GM18499 (cell line): Measurements from ENCODE around the gene TRAF3IP1.
"Not testable (repeated sequence)": the region's sequence is repeated elsewhere in the genome, so short reads cannot be mapped to it uniquely, and the experiment has no call there.

Source experiments
- ATAC-seq: cut with Tn5 transposase; IDR thresholded peaks from one replicate; pipeline ENCODE4 v1.9.1; 2021; ENCODE audit warnings: moderate number of reproducible peaks; ENCODE audit not compliant: insufficient read depth, unreplicated experiment

TRAF3IP1 gene

GRCh38 chr2:238404406-238405216 is 84.3 kb downstream of the TRAF3IP1 start:
- no peak for ATAC-seq

GRCh38 chr2:238405217-238405555 is 84.9 kb downstream of the TRAF3IP1 start:
- ATAC-seq = not testable (repeated sequence)

DNA sequence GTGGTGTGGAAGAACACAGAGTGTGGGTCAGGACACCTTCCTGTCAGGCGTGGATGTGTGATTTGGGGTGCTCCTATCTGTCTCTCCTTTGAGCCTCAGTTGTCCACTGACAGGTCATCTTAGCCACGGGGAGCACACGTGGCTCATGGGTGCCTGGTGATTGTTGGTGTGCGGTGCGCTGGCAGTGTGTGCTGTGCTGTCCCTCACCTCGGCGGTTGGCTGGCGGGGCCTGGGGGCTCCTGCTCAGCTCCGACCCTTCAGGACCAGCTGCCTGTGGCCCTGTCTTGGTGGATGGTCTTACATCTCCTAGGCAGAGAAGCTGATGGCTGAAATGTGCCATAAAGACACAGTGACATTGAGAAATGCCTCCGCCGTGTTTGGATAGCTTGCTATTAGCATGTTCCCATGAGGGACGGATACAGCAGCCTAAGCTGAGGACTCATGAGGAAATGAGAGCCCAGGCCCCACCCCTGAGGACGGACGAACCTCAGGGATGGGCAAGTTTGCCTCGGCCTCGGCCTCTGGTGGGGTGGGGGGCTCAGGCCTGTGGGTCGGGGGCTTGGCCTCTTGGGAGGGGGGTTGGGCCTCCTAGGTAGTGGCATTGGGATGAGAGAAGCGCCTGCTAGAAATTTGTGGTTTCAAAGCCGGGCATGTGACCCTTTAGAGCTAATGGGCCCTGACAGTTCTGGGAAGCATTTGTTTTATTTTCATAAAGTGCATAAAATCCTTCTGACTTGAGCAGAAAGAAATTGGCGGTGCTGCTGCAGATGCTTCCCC is 86.1 kb downstream of the TRAF3IP1 start:
- no peak for ATAC-seq

- no peak for ATAC-seq
Observed at GRCh38 chr2:238406998-238407285, 86.6 kb downstream of the TRAF3IP1 start.

GRCh38 chr2:238407566-238407965 is 87.2 kb downstream of the TRAF3IP1 start:
- ATAC-seq = no peak

DNA sequence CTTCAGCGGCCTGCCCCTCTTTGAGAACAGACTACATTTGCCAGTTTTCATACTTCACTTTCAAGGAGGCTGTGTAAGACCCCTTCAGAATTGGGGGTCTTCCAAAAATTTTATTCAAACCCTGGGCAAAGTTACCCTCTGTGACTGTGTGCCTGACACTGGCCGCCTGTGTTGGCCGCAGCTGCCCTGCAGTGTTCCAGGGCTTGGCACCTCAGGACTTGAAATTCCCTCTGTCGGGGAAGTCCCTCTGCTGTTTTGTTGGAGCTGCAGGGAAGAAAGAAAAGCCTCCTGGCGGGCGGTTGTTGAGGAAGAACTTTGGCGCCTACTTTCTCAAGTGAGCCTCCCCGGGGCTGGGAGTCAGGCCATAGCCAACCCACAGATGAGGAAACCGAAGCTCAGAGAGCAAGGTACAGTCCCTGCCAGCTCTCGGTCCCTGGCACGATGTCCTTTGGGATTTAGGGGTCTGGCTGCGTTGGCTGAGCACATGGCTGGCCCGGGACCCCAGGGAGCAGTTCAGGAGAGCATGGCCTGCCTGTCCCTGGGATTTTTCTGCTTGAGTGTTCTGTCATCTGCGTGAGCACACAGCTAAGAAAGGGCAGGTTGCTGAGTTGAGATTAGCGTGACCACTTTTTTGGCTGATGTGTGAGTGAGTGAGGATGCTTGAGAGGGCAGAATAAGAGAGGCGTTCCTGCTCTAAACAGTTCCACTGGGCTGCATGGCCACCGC is 88.5 kb downstream of the TRAF3IP1 start:
- ATAC-seq = no peak

GRCh38 chr2:238409341-238410199 is 89.3 kb downstream of the TRAF3IP1 start:
- no peak for ATAC-seq

- ATAC-seq = no peak
Observed at GRCh38 chr2:238412067-238412767, 91.9 kb downstream of the TRAF3IP1 start.

GRCh38 chr2:238413368-238413767 is 93.0 kb downstream of the TRAF3IP1 start:
- ATAC-seq = no peak

DNA sequence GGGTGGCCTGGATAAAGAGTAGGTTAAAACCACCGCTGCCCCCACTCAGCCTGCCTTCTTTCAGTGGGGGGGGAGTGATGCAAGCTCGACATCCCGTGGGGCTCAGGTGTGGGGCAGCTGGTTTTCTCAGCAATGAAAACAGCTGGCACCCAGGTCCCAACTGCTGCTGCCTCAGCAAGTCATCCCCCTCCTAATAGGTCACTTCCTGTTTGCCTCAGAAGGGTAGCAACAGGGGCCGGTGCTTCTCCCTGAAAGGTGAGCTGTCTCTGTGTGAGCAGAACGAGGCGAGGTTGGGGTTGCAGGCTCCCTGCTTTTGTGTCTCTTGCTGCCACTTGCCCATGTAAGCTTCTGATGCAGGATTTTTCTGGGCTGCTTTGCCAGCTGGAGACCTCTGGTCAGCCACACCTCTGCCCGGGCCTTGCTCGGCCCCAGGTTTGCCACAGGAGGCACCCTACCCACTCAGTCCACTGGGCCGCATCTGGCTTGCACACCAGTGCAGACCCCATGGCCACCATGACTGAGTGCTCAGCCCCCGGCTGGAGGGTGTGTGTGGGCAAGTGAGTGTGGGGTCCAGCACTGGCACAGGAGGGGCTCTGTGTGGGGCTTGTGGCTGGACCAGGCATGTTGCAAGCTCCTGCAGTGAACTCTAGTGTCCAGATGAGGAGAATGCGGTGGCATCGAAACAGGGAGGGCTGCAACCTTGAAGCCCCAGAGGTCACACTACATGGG is 94.9 kb downstream of the TRAF3IP1 start:
- ATAC-seq = no peak

GRCh38 chr2:238415893-238416292 is 95.6 kb downstream of the TRAF3IP1 start:
- no peak for ATAC-seq

GRCh38 chr2:238418196-238418998 is 98.1 kb downstream of the TRAF3IP1 start:
- ATAC-seq = no peak

DNA sequence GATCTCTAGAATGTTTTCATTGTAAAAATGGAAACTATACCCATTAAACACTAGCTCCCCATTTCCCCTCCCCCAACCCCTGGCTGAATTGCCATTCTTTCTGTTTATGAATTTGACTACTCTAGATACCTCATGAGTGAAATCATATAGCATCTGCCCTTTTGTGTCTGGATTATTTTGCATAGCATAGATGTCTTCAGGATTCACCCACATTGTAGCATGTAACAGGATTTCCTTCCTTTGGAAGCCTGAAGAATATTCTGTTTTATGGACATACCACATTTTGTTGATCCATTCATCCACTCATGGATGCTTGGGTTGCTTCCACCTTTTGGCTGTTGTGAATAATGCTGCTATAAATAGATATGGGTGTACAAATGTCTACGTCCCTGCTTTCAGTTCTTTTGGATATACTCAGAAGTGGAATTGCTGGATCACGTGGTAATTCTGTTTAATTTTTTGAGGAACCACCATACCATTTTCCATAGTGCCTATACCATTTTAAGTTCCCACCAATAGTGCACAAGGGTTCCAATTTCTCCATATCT is 98.8 kb downstream of the TRAF3IP1 start:
- no peak for ATAC-seq

DNA sequence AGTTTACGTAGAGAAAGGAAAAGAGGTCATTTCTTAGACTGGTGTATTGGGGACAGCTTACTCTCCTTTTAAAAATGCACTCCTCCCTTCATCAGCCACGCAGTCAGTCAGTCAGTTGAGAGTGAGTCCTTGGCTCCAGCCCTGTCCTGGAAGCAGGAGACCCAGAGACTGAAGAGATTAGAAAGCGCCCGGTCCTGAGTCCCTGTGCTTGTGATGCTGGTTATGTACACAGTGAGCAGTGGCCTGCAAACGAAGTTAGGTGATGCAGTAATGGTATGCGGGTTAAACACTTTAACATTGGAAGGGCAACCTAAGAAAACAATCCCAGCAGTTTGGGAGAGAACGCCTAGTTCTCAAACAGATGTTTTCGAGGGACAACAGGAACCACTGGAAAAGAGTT is 100.1 kb downstream of the TRAF3IP1 start:
- ATAC-seq = no peak

DNA sequence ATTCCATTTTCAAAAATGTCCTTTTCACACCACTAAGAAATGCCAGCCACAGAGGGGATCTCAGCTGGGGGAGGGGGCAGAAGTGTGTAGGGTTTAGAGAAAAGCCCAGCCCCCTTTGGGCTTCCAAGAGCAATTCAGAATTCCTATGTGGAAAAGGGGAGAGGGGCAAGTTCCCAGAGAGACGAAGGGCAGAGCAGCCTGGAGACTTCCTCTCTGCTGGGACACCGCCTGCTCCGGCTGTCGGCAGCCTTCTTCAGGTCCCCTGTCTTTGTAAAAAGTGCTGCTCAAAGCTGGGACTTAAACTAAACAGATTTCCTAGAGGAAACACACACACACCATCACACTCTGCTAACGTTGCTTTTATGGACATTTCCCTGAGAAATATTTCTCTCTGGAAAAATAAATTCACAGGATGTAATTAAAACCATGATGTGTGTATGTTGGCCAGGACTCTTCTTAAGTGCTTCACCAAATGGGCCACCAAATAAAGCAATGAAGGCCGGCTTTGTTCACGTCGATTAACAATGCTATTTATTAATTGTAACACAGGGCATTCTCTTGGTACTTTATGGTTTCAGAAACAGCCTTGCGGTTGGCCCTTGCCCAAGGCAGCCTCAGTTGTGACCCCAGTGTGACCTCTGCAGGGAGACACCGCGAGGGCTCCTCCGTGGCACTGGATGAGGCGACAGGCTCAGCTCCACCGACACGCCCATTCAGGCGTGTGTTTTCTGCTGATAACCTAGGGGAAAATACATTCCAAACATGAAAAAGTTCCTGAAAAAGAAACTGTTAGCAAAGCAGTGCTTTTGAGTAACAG is 100.8 kb downstream of the TRAF3IP1 start:
- ATAC-seq = no peak

DNA sequence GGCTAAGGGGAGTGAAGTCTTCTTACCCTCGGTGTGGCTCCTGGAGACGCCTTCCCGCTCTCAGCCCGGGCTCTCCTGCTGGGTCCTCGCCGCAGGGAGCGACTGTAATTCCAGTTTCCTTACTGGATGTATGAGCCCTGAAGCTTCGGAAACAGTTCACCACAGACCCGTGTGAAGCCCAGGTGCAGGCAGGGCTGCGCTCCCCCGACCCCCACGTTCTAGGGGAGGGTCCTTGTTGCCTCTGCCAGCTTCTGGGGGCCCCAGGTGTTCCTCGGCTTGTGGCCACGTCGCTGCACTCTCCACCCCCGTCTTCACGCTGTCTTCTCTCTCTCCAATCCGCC is 101.3 kb downstream of the TRAF3IP1 start:
- ATAC-seq = no peak

DNA sequence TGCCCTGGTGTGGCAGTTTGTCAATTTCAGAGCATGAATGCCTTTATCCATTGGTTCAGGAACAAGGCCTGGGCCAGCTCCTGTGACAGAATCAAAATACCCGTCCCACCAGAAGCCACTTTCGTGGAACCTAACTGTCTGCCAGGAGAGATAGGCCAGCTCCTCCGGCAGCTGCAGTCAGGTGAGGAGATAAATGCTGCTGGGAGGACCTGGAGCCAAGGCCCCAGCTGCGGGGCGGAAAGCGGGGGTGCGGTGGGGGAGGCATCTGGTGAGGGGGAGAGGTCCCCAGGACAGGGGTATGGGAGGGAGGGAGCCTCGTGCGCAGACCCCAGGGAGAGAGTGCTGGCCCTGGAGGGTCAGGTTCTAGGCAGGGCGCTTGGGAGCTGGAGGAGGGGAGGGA is 102.0 kb downstream of the TRAF3IP1 start:
- no peak for ATAC-seq
